Osteoblast (primary cell): ENCODE results near the gene RPN2. TPM values are rescaled to one million over a fixed set of nuclear protein-coding genes. Genes with fewer than 3 reads are reported as not detected.

ENCODE experiments used
- DNase-seq: peaks from one replicate; pipeline ENCODE4 v3.0.0; 2011; ENCODE audit warnings: low spot score, mixed read lengths; ENCODE audit not compliant: insufficient read length; ENCODE audit errors: missing footprints
- H2AFZ ChIP-seq: 2 replicates; pipeline ENCODE4 v1.6.0; 2011; ENCODE audit warnings: mild to moderate bottlenecking, low read length
- H3K27ac ChIP-seq: 2 replicates; pipeline ENCODE4 v1.5.1; 2011; ENCODE audit warnings: mild to moderate bottlenecking, low read depth, low read length, moderate library complexity
- H3K27me3 ChIP-seq: 2 replicates; pipeline ENCODE4 v1.6.0; 2012; ENCODE audit warnings: mild to moderate bottlenecking, control low read depth, inconsistent platforms, low read length, moderate library complexity; ENCODE audit not compliant: insufficient read depth
- H3K36me3 ChIP-seq: 2 replicates; pipeline ENCODE4 v1.5.1; 2011; ENCODE audit warnings: mild to moderate bottlenecking, low read length, control low read depth, moderate library complexity; ENCODE audit not compliant: insufficient read depth
- H3K4me1 ChIP-seq: 2 replicates; pipeline ENCODE4 v1.5.1; 2011; ENCODE audit warnings: mild to moderate bottlenecking, low read length, control low read depth, moderate library complexity; ENCODE audit not compliant: insufficient read depth
- H3K4me2 ChIP-seq: 2 replicates; pipeline ENCODE4 v1.6.0; 2011; ENCODE audit warnings: mild to moderate bottlenecking, low read length; ENCODE audit not compliant: insufficient read depth
- H3K4me3 ChIP-seq: fragments of 200-600 bp; sonication (generic); 3 replicates; pipeline ENCODE4 v1.5.1; 2012; ENCODE audit warnings: mild to moderate bottlenecking, low read length, inconsistent platforms; ENCODE audit not compliant: insufficient read depth
- H3K79me2 ChIP-seq: 2 replicates; pipeline ENCODE4 v1.6.0; 2012; ENCODE audit warnings: mild to moderate bottlenecking, low read length, control low read depth, inconsistent platforms; ENCODE audit not compliant: insufficient read depth
- H3K9me3 ChIP-seq: 2 replicates; pipeline ENCODE4 v1.5.1; 2011; ENCODE audit warnings: low read depth, low read length, control low read depth
- H4K20me1 ChIP-seq: 2 replicates; pipeline ENCODE4 v1.6.0; 2012; ENCODE audit warnings: mild to moderate bottlenecking, low read length, control low read depth; ENCODE audit not compliant: insufficient read depth
- CTCF ChIP-seq: IDR thresholded peaks from 2 replicates; pipeline ENCODE4 v1.5.1; 2011; ENCODE audit warnings: mild to moderate bottlenecking, low read depth, low read length, moderate library complexity; ENCODE audit errors: extremely low read depth
- total RNA-seq: library from RNA; depleted of rRNA; stranded (reverse); fragments of >200 nt; gene quantifications from 2 replicates; pipeline ENCODE4 v1.2.3, GENCODE V29; 2012

RPN2 gene
- total RNA-seq, 1 donor: 213 TPM

- Histone ChIP-seq H3K36me3 (peaks cover 12% of the 10 kb centered on the region), H3K4me1 (no peaks in the 10 kb centered on the region), H3K4me3 (no peak overlapping the region), H3K27ac (no peak overlapping the region), H3K27me3 (no peaks in the 10 kb centered on the region), H3K79me2 (no peaks in the 10 kb centered on the region), H3K4me2 (no peak overlapping the region), H3K9me3 (no peaks in the 10 kb centered on the region), H2AFZ (no peak overlapping the region), H4K20me1 (no peaks in the 10 kb centered on the region)
- DNase-seq: no peak
- no peak for TF ChIP-seq CTCF
These were observed 68.4 kb downstream of the RPN2 start for GRCh38 chr20:37247547-37247946.

- Histone ChIP-seq H3K27me3 (no peaks in the 10 kb centered on the region), H3K79me2 (no peaks in the 10 kb centered on the region), H3K4me2 (no peak overlapping the region), H3K36me3 (no peaks in the 10 kb centered on the region), H3K4me3 (no peak overlapping the region), H3K9me3 (peaks cover under 1% of the 10 kb centered on the region), H4K20me1 (no peaks in the 10 kb centered on the region), H2AFZ (no peak overlapping the region), H3K4me1 (no peaks in the 10 kb centered on the region), H3K27ac (no peak overlapping the region)
- DNase-seq: no peak
- TF ChIP-seq CTCF: no peak
These were observed 70.2 kb downstream of the RPN2 start for GRCh38 chr20:37249304-37249703.

GRCh38 chr20:37251825-37252477 lies 72.8 kb downstream of the RPN2 start:
- Histone ChIP-seq H3K4me3 (no peak overlapping the region), H3K4me2 (no peak overlapping the region), H4K20me1 (no peaks in the 10 kb centered on the region), H3K36me3 (no peaks in the 10 kb centered on the region), H3K79me2 (no peaks in the 10 kb centered on the region), H2AFZ (no peak overlapping the region), H3K27ac (no peak overlapping the region), H3K9me3 (peaks cover 2% of the 10 kb centered on the region), H3K27me3 (no peaks in the 10 kb centered on the region), H3K4me1 (no peaks in the 10 kb centered on the region)
- no peak for TF ChIP-seq CTCF
- DNase-seq: no peak

- Histone ChIP-seq H3K4me2 (no peak overlapping the region), H3K4me1 (no peaks in the 10 kb centered on the region), H4K20me1 (no peaks in the 10 kb centered on the region), H3K79me2 (no peaks in the 10 kb centered on the region), H3K9me3 (peaks cover 2% of the 10 kb centered on the region), H3K4me3 (no peak overlapping the region), H3K27me3 (peaks cover 7% of the 10 kb centered on the region), H3K27ac (no peak overlapping the region), H2AFZ (no peak overlapping the region), H3K36me3 (no peaks in the 10 kb centered on the region)
- no peak for TF ChIP-seq CTCF
- DNase-seq: no peak
These were observed 74.0 kb downstream of the RPN2 start for GRCh38 chr20:37253087-37253486.
